Measurements from ENCODE around the gene SIX6. TPM values are rescaled to one million over a fixed set of nuclear protein-coding genes. Genes with fewer than 3 reads are reported as not detected.
A peak's percentile ranks its signal among the peaks of the same experiment; 100 is the strongest.
"Not testable (repeated sequence)": the region's sequence is repeated elsewhere in the genome, so short reads cannot be mapped to it uniquely, and the experiment has no call there.

The SIX6 gene
- not detected for polyA plus RNA-seq

- H3K9me3 Mint-ChIP-seq, result peaks cover 0 to 15% (median 0%) of the 10 kb centered on the region in 3 donors
- peaks cover 3 to 6% (median 4%) of the 10 kb centered on the region in 3 donors for H3K4me1 Mint-ChIP-seq
- H3K27me3 Mint-ChIP-seq, result peaks cover 67% of the 10 kb centered on the region
- peak within 1 kb of the TSS in 3 of 4 donors; percentile 12 to 72 (median 48) for H3K4me3 Mint-ChIP-seq
- H3K36me3 Mint-ChIP-seq, result no peaks in the 10 kb centered on the region
- H3K27ac Mint-ChIP-seq, result peak within 1 kb of the TSS; percentile 72 to 80 (median 76)
Measured at GRCh38 chr14:60508707-60509437, at the start of gene SIX6. TSS of gene SIX6 (plus strand) at chr14:60509146. CDS start at chr14:60509399, 253 bp downstream.

DNA sequence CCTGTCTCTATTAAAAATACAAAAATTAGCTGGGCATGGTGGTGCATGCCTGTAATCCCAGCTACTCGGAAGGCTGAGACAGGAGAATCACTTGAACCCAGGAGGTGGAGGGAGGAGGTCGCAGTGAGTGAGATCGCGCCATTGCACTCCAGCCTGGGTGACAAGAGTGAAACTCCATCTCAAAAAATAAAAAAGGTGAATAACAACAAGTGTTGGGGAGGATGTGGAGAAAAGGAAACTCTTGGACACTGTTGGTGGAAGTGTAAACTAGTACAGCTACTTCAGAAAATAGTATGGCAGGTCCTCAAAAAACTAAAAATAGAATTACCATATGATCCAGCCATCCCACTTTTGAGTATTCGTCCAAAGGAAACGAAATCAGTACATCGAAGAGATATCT lies 28.7 kb upstream of the SIX6 start:
- not testable (repeated sequence) for H3K4me3 Mint-ChIP-seq, H3K36me3 Mint-ChIP-seq, H3K4me1 Mint-ChIP-seq, H3K27ac Mint-ChIP-seq
- H3K9me3 Mint-ChIP-seq, result peaks cover 4 to 12% (median 7%) of the 10 kb centered on the region in 3 donors
- H3K27me3 Mint-ChIP-seq, result peaks cover 12% of the 10 kb centered on the region

DNA sequence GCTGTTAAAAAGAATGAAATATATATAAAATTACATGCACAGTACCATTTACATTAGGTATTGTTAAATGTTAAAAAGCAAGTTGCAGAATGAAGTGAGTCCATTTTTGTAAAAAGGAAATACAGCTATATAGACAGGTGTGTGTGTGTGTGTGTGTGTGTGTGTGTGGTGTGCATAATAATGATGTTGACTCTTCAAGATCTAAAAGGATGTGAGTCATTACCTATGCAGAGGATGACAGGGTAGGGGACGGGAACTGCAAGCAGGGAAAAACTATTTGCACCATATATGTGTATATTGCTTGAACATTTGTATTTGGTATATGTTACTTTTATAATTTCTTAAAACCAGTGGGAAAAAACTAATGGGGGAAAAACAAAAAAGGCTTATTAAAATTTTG lies 26.2 kb upstream of the SIX6 start:
- H3K4me3 Mint-ChIP-seq, result no peak overlapping the region
- peaks cover 0 to 5% (median 0%) of the 10 kb centered on the region in 3 donors for H3K4me1 Mint-ChIP-seq
- H3K9me3 Mint-ChIP-seq, result peaks cover 7 to 12% (median 8%) of the 10 kb centered on the region in 3 donors
- H3K36me3 Mint-ChIP-seq, result peaks cover 3% of the 10 kb centered on the region
- peaks cover 17% of the 10 kb centered on the region for H3K27me3 Mint-ChIP-seq
- H3K27ac Mint-ChIP-seq, result no peak overlapping the region

DNA sequence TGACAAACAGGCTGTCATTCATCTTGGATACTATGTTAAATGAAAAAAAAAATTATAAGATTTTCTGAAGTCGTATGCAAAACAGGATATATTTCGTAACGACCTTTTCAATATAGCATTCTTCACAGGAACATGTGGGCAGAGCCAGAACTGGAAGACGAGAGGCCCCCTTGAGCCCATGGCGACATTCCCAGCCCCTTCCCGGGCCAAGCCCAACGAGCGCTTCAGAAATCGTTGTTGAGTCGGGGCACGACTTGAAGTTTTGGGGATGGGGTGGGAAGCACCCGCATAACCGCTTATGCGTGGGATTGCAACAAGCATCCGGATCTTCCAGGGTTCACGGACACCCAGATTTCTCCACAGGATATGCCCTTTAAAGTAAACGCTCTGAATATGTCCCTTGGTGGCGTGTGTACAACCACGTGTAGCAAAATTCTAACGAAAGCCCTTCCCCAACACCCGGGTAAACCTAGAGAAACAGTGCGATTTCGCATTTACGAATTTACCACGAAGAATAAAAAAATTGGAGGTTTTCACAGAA lies 23.8 kb upstream of the SIX6 start:
- Mint-ChIP-seq H3K27ac (no peak overlapping the region), H3K9me3 (peaks cover 6 to 8% (median 7%) of the 10 kb centered on the region in 3 donors), H3K36me3 (peaks cover 3% of the 10 kb centered on the region), H3K4me3 (peak overlapping the region in 1 of 4 donors; percentile 42), H3K4me1 (peaks cover 0 to 5% (median 0%) of the 10 kb centered on the region in 3 donors), H3K27me3 (peaks cover 15% of the 10 kb centered on the region)

GRCh38 chr14:60485598-60486251 lies 23.2 kb upstream of the SIX6 start, which contains the start of gene C14orf39:
TSS of gene C14orf39 (minus strand) at chr14:60486063. CDS start at chr14:60485078, 985 bp downstream.
- peaks cover 13% of the 10 kb centered on the region for H3K27me3 Mint-ChIP-seq
- H3K4me3 Mint-ChIP-seq, result peak within 1 kb of the TSS in 2 of 4 donors; percentile 42 to 80
- H3K36me3 Mint-ChIP-seq, result peaks cover 2% of the 10 kb centered on the region
- no peak within 1 kb of the TSS for H3K27ac Mint-ChIP-seq
- peaks cover 0 to 5% (median 0%) of the 10 kb centered on the region in 3 donors for H3K4me1 Mint-ChIP-seq
- peaks cover 2 to 5% (median 3%) of the 10 kb centered on the region in 3 donors for H3K9me3 Mint-ChIP-seq

- no peaks in the 10 kb centered on the region for H3K36me3 Mint-ChIP-seq
- H3K9me3 Mint-ChIP-seq, result peaks cover 0 to 4% (median 0%) of the 10 kb centered on the region in 3 donors
- H3K4me3 Mint-ChIP-seq, result no peak overlapping the region
- H3K4me1 Mint-ChIP-seq, result peaks cover 0 to 5% (median 0%) of the 10 kb centered on the region in 3 donors
- peaks cover 17% of the 10 kb centered on the region for H3K27me3 Mint-ChIP-seq
- no peak overlapping the region for H3K27ac Mint-ChIP-seq
Measured at GRCh38 chr14:60487211-60487610, 21.7 kb upstream of the SIX6 start.

DNA sequence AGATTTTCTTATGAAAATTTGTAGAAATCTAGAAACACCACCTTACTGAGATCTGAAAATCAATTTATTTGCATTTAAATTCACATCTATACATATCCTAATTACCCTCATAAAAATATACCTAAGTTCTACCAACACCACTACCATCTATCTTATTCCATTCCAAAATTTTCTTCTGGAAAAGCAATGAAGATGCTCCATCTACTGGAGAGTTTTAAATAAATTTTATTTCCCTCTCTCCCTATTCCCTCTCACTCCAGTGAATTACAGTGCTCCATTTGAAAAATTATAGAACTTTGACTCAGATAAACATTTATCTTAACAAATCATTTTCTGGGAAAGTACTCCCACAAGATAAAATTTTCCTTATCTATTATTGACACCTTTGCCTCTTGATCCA lies 20.8 kb upstream of the SIX6 start:
- peaks cover 0 to 5% (median 0%) of the 10 kb centered on the region in 3 donors for H3K4me1 Mint-ChIP-seq
- peaks cover 0 to 4% (median 0%) of the 10 kb centered on the region in 3 donors for H3K9me3 Mint-ChIP-seq
- H3K36me3 Mint-ChIP-seq, result no peaks in the 10 kb centered on the region
- H3K27me3 Mint-ChIP-seq, result peaks cover 18% of the 10 kb centered on the region
- no peak overlapping the region for H3K27ac Mint-ChIP-seq
- no peak overlapping the region for H3K4me3 Mint-ChIP-seq

GRCh38 chr14:60490270-60490669 lies 18.7 kb upstream of the SIX6 start:
- Mint-ChIP-seq H3K27ac (no peak overlapping the region), H3K36me3 (no peaks in the 10 kb centered on the region), H3K9me3 (peaks cover 0 to 3% (median 0%) of the 10 kb centered on the region in 3 donors), H3K27me3 (peaks cover 13% of the 10 kb centered on the region), H3K4me1 (peaks cover 0 to 5% (median 0%) of the 10 kb centered on the region in 3 donors), H3K4me3 (no peak overlapping the region)

DNA sequence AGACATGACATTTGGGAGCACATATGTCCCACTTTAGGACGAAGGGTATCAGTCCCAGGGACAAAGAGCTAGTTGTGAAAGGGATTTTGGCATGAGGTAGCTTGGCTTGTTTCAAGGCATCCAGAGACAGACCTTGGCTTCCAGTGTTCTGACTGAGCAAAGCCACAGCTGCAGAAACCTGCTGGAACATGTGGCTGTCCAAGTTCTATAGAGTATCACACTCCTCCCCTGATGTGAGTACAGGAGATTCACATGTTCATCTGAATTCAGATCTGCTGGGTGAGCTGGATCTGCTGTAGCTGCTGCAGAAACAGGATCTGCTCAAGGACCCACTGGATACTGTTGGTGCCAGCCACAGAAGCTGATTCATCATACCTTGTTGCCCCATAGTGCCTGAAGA lies 13.0 kb upstream of the SIX6 start:
- Mint-ChIP-seq H3K27me3 (peaks cover 18% of the 10 kb centered on the region), H3K9me3 (peaks cover 0 to 2% (median 2%) of the 10 kb centered on the region in 3 donors), H3K27ac (no peak overlapping the region), H3K4me3 (no peak overlapping the region), H3K4me1 (no peaks in the 10 kb centered on the region), H3K36me3 (no peaks in the 10 kb centered on the region)

DNA sequence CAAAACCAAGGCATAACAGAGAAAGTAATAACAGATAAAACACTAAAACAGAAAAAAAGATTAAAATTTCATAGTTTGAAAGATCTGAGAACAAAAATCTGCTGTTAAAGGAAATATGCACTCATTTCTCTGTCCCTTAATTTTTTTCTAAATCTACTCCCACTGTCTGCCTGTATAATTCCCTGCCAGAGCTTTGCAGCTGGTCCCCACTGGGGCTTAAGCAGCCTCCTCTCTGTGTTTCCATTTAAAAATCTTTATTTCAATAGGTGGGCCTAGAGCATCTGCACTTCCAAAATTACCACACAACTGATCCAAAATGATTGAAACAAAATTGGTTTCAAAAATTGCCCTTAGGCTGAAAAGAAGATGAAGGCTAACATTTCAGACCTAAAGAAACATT lies 6.4 kb upstream of the SIX6 start:
- Mint-ChIP-seq H3K27ac (no peak overlapping the region), H3K36me3 (peaks cover 2% of the 10 kb centered on the region), H3K9me3 (peaks cover 0 to 9% (median 0%) of the 10 kb centered on the region in 3 donors), H3K4me1 (no peaks in the 10 kb centered on the region), H3K4me3 (no peak overlapping the region), H3K27me3 (peaks cover 32% of the 10 kb centered on the region)

DNA sequence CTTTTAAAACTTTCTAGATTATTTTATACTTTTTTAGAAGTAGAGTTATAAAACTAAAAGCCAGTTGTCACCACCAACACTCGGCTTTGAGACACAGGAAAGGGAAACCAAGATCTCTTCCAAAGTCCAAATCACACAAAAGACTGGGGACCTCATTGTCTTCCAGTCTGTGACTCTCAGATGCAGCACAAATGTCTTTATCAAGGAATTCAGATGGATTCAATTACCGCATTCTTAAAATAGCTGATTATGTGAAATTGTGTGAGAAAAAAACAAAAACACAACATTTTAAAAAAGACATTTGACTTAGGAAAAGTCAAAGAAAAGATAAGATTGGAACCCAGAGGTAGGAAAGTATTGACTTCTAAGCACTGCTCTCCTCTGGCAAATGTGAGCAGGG lies 3.5 kb upstream of the SIX6 start:
- Mint-ChIP-seq H3K27ac (peak overlapping the region in 1 of 3 donors; percentile 34), H3K36me3 (peaks cover 2% of the 10 kb centered on the region), H3K4me3 (no peak overlapping the region), H3K9me3 (peaks cover 0 to 10% (median 0%) of the 10 kb centered on the region in 3 donors), H3K4me1 (peaks cover 0 to 3% (median 0%) of the 10 kb centered on the region in 3 donors), H3K27me3 (peaks cover 48% of the 10 kb centered on the region)

GRCh38 chr14:60506010-60506409 lies 2.9 kb upstream of the SIX6 start:
- Mint-ChIP-seq H3K36me3 (peaks cover 2% of the 10 kb centered on the region), H3K4me1 (peaks cover 0 to 3% (median 0%) of the 10 kb centered on the region in 3 donors), H3K27ac (no peak overlapping the region), H3K27me3 (peaks cover 49% of the 10 kb centered on the region), H3K4me3 (no peak overlapping the region), H3K9me3 (peaks cover 0 to 10% (median 0%) of the 10 kb centered on the region in 3 donors)

GRCh38 chr14:60506462-60506984 lies 2.4 kb upstream of the SIX6 start:
- H3K4me1 Mint-ChIP-seq, result peaks cover 0 to 4% (median 1%) of the 10 kb centered on the region in 3 donors
- H3K4me3 Mint-ChIP-seq, result no peak overlapping the region
- peaks cover 0 to 10% (median 0%) of the 10 kb centered on the region in 3 donors for H3K9me3 Mint-ChIP-seq
- H3K27me3 Mint-ChIP-seq, result peaks cover 52% of the 10 kb centered on the region
- peaks cover 2% of the 10 kb centered on the region for H3K36me3 Mint-ChIP-seq
- H3K27ac Mint-ChIP-seq, result peak overlapping the region in 2 of 3 donors; percentile 37 to 67

DNA sequence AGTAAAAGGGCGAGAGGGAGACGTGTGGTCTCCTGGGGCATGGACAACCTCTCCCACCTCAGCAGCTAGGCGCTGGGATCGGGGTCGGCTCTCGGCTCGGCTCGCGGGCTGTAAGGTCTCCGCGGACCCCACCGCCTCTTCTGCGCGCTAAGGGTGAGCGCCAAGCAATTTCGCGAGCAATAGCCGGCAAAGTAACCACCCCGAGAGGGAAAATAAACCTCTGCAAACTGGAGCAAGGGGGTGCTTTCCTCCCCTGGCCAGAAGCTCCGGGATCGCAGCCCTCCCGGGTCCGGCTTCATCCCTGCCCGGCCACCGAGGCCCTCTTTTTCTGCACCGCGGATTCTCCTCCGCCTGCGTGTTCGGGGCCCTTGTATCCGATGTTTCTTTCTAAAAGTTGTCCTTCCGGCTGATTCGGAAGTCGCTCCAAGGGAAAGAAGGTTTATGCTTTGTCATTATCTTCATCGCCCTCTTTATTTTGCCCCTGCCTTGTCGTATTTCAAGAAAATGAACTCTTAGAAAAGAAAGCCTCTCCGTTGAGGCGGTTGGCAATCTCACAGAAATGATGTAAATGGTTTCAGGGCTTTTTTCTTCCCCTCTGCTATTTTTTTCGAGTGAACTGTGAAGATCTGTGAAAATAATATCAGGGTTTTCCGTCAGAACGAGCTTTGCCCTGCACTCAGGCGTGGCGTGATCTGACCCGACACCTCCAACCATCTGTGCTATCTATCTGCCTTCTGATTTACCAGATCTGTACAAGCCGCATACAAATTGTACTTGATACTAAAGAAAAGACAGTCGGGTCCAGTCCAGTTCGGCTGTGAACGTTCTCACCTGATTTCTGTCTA lies 1.7 kb upstream of the SIX6 start:
- Mint-ChIP-seq H3K36me3 (peaks cover 2% of the 10 kb centered on the region), H3K27me3 (peaks cover 58% of the 10 kb centered on the region), H3K9me3 (peaks cover 0 to 10% (median 0%) of the 10 kb centered on the region in 3 donors), H3K4me1 (peaks cover 1 to 5% (median 4%) of the 10 kb centered on the region in 3 donors), H3K27ac (peak overlapping the region; percentile 42 to 87 (median 80)), H3K4me3 (peak overlapping the region in 2 of 4 donors; percentile 35 to 39)
